ENCODE measurements around the gene SLC38A9. TPM values are rescaled to one million over a fixed set of nuclear protein-coding genes. Genes with fewer than 3 reads are reported as not detected.

SLC38A9 gene
- total and polyA plus RNA-seq, 2 of the 8 experiments (the other 6 are each of a cell fraction or from before 2014, with no cell fraction given): 29.2 to 43.7 TPM

DNA sequence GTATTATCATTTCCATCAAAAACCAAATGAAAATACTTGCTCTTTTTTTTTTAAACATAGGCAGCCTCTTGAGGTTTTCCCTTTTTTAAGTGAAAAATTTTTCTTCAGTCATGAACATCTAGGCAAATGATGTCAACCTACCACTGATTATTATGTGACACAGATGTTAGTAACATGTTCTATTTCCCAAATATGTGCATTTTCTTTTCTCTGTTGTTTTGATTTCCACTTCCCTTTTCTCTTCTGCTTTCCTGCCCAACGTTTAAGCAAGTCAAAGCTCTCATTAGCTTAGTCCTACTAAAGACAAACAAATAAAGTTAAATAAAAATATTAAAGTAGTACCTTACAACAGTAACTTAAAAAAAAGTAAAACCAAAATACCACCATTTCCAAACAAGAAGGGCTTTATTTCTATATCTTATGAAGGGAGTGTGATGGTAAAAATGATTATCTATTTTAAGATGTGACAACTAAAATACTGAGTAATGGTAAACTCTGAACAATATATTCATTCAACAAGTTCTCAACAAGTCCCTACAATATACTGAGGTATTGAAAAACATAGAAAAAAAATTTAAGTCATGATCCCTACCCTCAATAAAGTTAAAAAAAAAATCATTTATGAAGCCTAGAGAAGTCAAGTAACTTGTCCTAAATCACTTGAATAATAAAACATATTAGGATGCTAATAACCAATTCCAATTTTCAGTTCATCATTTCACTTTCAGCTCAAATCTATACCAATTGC lies 9.4 kb downstream of the SLC38A9 start:
- H2BK20ac ChIP-seq (ENCODE audit: low read length): no peak overlapping the region
- no peak overlapping the region for H2BK15ac ChIP-seq (ENCODE audit: low read length)
- H3K79me1 ChIP-seq (ENCODE audit: low read depth, low read length): no peaks in the 10 kb centered on the region
- no peak overlapping the region for H2AK5ac ChIP-seq (ENCODE audit: low read depth, low read length)
- no peak overlapping the region for H4K91ac ChIP-seq (replicated peaks; ENCODE audit: insufficient read length, low read length)
- no peak overlapping the region for H4K5ac ChIP-seq (ENCODE audit: insufficient read length, low read depth, low read length)
- no peak overlapping the region for H3K4me2 ChIP-seq (ENCODE audit: insufficient read depth in 1 of 2, low read depth in 2 of 2, low read length in 2 of 2)
- DNase-seq (ENCODE audit: low read depth in 1 of 2, low spot score in 2 of 2) (no peak), FAIRE-seq (no peak)
- H3K18ac ChIP-seq (ENCODE audit: extremely low read depth, low read length): no peak overlapping the region
- H3K9ac ChIP-seq (replicated peaks in 1 of 4; ENCODE audit: extremely low read depth in 1 of 4, low read depth in 3 of 4, low read length in 3 of 4): no peak overlapping the region
- H3K4me3 ChIP-seq (ENCODE audit: extremely low read depth in 1 of 4, insufficient read depth in 2 of 4, low read depth in 3 of 4, low read length in 4 of 4): no peak overlapping the region
- no peak overlapping the region for H2AFZ ChIP-seq (ENCODE audit: low read length)
- no peaks in the 10 kb centered on the region for H3K27me3 ChIP-seq (replicated peaks in 1 of 4; ENCODE audit: control insufficient read depth in 3 of 4, extremely low read depth in 1 of 4, insufficient read depth in 3 of 4, low read length in 3 of 4)
- H3K79me2 ChIP-seq (ENCODE audit: control insufficient read depth in 1 of 2, insufficient read depth in 2 of 2, low read length in 2 of 2): no peaks in the 10 kb centered on the region
- peaks cover 0 to 25% (median under 1%) of the 10 kb centered on the region in 4 experiments; a peak in 3 of 8 replicates for H3K36me3 ChIP-seq (ENCODE audit: control insufficient read depth in 2 of 4, insufficient read depth in 4 of 4, low read length in 3 of 4)
- ChIA-PET POLR2A (ENCODE audit: partially characterized antibody) (no interaction called here), CTCF (ENCODE audit: partially characterized antibody) (no interaction called here)
- 89% methylated on average over 1 of the region's 1 CpG; no CpG with 5 or more reads in 1 of the 2 experiments for WGBS, 2 experiments (ENCODE audit: extremely low coverage in 1 of 2, insufficient coverage in 1 of 2, insufficient read length in 1 of 2, insufficient replicate concordance in 2 of 2, low coverage in 1 of 2, low lambda C conversion rate in 2 of 2, missing lambda C conversion rate in 1 of 2)
- TF ChIP-seq SIX5 (IDR thresholded peaks at IDR 0.05; ENCODE audit: low read depth, low read length) (no peak), RNF2 (IDR thresholded peaks at IDR 0.05; ENCODE audit: borderline replicate concordance, low read depth, low read length, missing control alignments, poor library complexity, severe bottlenecking) (no peak), EP300 (IDR thresholded peaks at IDR 0.05; ENCODE audit: borderline replicate concordance in 1 of 2, low read depth in 2 of 2, low read length in 2 of 2) (no peak), SAP30 (IDR thresholded peaks at IDR 0.05; ENCODE audit: insufficient read depth, insufficient replicate concordance, low read length) (no peak), TAF1 (IDR thresholded peaks at IDR 0.05; ENCODE audit: low read depth, low read length) (no peak), RBBP5 (IDR thresholded peaks at IDR 0.05; ENCODE audit: borderline replicate concordance, low read depth, low read length) (no peak), KDM4A (IDR thresholded peaks at IDR 0.05; ENCODE audit: low read depth, low read length, severe bottlenecking) (no peak), SUZ12 (IDR thresholded peaks at IDR 0.05; ENCODE audit: low read length) (no peak)
- H3K14ac ChIP-seq (ENCODE audit: insufficient read length): no peak overlapping the region
- H2BK5ac ChIP-seq (ENCODE audit: low read depth, low read length): no peak overlapping the region
- no peak overlapping the region for H3K56ac ChIP-seq (replicated peaks; ENCODE audit: insufficient read length, low read depth, low read length)
- no peak overlapping the region for H2BK12ac ChIP-seq (ENCODE audit: low read depth, low read length)
- peaks cover under 1 to 2% of the 10 kb centered on the region in 2 experiments; a peak in 1 of 4 replicates for H3K9me3 ChIP-seq (ENCODE audit: insufficient read depth in 2 of 2, low read depth in 1 of 2, low read length in 1 of 2)
- H3K4me1 ChIP-seq (replicated peaks in 1 of 4; ENCODE audit: control insufficient read depth in 3 of 4, insufficient read depth in 4 of 4, low read length in 3 of 4): 0 out of 7 replicates have a peak, but pooled peaks cover 0 to 2% (median 0%) of the 10 kb centered on the region in 4 experiments
- H4K20me1 ChIP-seq (replicated peaks in 1 of 2; ENCODE audit: control insufficient read depth in 1 of 2, insufficient read depth in 2 of 2, low read length in 2 of 2): no peaks in the 10 kb centered on the region
- no peaks in the 10 kb centered on the region for H3K23me2 ChIP-seq (ENCODE audit: low read depth, low read length)
- no peak overlapping the region for H3K27ac ChIP-seq (ENCODE audit: low read depth, low read length)
- H3K23ac ChIP-seq (ENCODE audit: insufficient read length): no peak overlapping the region
- no peak overlapping the region for H4K8ac ChIP-seq (ENCODE audit: extremely low read depth, insufficient read depth, low read length)
- H3K4ac ChIP-seq (replicated peaks; ENCODE audit: insufficient read length, low read depth, low read length): no peak overlapping the region
- H2BK120ac ChIP-seq (replicated peaks; ENCODE audit: low read depth, low read length): no peak overlapping the region

All from H1 (cell line).